NCI-H1694 treated with DMSO at 0.1 percent for 48 hours (cell line): ENCODE results near the gene TFR2.
A peak's percentile ranks its signal among the peaks of the same experiment; 100 is the strongest.

ENCODE experiments used
- DNase-seq: peaks from one replicate; lab custom pipeline; 2025; lab: John Stamatoyannopoulos, UW

The TFR2 gene

DNA sequence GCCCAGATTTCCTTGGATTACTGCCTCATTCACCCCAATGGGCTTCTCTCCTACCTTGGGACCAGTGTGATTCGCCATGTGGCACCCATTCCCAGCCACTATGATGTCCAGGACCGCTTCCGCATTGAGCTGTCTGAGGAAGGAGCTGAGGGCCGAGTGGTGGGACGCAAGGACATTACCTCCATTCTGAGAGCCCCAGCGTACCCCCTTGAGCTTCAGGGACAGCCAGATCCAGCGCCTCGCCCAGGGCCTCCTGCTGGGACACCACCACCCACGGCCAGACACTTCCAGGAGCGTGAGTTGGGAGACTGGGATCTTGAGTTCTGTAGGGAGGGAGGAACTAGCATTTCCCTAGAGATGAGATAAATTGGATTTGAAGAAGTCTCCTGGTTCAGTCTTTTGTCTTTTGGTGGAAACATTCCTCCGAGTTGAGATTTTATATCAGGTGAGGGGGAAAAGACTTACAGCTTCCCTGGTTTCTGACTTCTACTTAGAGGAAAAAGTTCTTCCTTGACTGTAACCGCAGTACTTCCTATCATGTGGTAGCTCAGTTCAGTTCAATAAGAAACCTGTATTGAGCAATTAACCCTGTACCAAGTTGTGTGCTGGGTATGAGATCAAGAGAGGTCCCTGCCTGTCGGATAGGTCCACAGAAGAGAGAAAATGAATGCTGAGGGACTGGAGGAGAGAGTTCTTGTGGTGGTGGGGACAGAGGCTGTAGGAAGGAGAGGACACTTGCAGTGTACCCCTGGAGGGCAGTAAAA lies 27.8 kb downstream of the TFR2 start:
- DNase-seq, result no peak

DNA sequence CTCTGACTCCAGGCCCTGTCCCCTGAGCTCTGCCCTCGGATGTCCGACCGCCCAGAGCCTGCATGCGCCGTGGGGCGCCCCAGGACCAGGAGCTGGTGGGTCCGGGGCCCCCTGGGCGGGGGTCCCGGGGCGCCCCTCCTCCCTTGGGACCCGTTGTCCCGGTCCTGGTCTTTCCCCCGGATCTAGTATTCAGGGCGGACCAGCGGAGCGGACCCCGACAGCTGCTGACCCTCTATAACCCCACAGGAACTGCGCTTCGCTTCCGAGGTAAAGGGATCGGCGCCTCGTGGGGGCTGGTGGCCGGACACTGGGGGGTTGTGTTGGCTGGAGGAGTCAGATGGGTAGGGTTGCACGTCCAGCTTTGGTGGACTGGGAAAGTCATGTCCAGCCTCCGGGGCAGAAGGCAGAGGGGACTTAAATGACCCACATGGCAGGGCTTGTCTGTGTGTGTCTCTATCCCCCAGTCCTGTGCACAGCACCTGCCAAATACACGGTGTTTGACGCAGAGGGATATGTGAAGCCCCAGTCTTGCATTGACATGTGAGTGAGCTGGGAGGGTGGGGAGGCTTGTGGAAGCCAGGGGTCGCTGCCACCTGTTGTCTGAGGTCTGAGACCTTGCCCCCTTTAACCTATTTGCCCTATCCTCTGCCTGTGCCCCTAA lies 28.5 kb downstream of the TFR2 start:
- no peak for DNase-seq

DNA sequence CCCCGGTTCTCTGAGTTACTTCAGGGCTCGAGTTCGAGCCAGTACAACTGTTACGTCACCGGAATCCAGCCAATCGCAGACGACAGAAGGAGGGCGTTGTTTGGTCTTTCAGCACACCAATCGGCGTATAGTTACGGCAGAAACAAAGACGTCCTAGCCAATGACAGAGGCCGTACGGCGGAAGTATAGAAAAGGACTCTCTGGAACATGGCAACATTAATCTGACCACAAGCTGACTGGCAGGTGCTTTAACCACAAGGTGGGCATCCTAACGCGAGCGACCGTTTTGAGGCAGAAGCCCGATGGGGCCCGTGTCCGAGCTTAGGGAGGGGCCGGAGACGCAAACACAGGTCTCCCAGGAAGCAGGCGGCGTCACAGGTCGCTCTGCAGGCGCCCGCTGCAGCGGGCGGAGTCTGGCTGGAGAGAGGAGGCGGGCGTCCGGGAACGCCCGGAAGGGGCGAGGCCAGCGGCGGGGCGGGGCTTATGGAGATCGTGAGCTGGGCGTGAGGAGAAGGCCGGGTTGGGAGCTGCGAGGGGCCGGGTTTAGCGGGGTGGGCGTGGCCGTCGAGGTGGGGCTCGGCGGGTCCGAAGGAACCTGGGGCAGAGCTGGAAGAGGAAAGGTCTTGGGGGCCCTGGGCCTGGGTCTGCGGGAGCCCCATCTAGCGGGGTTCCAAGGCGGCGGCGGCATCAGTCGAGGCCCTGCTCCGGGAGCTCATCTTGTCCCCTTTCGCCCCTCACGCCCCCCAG lies 29.2 kb downstream of the TFR2 start, which contains the start of gene MOSPD3:
Gene MOSPD3 (plus strand): TSS at position 558 of the 747 bp plus-strand sequence. CDS start 252 bp downstream, outside the sequence.
- peak; percentile 99 for DNase-seq

DNA sequence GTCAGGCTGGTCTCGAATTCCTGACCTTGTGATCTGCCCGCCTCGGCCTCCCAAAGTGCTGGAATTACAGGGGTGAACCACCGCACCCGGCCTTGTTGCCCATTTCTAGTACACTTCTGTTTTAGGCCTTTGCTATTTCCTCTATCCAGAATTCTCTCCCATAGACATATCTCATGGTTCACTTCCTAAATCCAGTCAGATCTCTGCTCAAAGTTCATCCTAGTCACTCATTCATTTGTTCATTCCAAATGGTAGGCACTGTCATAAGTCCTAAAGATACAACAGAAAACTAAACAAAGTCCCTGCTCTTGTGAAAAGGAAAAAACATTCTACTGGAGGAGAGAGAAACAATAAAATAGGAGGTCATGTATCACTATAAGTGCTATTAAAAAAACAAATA lies 31.4 kb downstream of the TFR2 start:
- DNase-seq, result no peak

DNA sequence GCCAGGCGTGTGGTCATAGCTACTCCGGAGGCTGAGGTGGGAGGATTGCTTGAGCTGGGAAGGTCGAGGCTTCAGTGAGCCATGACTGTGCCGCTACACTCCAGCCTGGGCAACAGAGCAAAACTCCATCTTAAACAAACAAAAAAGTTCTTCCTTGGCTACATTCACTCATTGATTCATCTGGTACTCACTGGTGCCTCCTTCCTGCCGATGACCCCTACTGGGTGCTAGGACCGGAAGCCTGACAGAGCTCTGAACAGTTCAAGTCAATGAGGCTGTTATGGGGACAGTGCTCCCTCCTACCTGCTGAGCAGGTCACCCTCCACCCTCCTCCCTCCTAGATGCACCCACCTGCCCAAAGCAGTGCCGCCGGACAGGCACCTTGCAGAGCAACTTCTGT lies 34.2 kb downstream of the TFR2 start:
- DNase-seq, result no peak

DNA sequence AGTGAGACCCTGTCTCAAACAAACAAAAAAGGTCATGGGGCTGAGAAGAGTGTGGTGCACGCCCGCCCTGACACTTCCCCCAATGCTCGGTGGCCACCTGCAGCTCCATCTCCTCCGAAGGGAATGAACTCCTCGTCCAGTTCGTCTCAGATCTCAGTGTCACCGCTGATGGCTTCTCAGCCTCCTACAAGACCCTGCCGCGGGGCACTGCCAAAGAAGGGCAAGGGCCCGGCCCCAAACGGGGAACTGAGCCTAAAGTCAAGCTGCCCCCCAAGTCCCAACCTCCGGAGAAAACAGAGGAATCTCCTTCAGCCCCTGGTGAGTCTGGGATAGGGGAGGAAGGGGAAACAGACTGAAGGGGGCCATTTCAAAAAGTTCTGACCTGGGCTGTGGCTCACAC lies 35.0 kb downstream of the TFR2 start:
- no peak for DNase-seq

DNA sequence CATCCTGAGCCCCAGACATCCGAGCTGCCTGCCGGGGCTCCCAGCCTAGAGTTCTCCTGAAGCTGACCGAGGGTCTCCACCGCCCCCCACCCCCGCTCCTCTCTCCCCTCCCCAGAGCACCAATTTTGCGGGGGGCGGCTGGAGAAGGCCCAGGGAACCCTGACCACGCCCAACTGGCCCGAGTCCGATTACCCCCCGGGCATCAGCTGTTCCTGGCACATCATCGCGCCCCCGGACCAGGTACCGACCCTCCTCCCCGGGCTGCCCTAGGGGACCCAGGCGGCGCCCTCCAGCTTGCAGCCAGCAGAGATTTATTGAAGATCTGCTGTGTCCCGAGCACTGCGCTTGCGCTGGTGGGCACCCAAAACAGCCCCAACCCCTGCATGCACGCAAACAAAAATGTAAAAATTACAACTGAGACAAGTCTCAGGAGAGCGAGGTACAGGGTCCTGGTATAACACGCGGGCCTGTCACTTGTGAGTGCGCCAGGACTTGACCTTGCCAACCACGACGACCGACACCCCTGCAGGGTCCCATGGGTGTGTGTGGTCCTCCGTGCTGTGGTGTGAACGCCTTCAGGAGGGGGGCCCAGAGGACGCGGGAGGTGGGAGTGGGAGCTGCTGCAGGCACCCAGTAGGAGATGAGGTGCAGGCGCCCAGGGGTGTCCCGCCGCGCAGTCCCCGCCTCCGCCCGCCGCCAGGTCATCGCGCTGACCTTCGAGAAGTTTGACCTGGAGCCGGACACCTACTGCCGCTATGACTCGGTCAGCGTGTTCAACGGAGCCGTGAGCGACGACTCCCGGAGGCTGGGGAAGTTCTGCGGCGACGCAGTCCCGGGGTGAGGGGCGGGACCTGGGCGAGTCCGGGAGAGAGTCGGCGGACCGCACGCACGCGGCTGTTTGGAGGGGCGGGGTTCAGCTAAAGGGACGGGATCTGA lies 36.1 kb downstream of the TFR2 start:
- DNase-seq, result no peak

DNA sequence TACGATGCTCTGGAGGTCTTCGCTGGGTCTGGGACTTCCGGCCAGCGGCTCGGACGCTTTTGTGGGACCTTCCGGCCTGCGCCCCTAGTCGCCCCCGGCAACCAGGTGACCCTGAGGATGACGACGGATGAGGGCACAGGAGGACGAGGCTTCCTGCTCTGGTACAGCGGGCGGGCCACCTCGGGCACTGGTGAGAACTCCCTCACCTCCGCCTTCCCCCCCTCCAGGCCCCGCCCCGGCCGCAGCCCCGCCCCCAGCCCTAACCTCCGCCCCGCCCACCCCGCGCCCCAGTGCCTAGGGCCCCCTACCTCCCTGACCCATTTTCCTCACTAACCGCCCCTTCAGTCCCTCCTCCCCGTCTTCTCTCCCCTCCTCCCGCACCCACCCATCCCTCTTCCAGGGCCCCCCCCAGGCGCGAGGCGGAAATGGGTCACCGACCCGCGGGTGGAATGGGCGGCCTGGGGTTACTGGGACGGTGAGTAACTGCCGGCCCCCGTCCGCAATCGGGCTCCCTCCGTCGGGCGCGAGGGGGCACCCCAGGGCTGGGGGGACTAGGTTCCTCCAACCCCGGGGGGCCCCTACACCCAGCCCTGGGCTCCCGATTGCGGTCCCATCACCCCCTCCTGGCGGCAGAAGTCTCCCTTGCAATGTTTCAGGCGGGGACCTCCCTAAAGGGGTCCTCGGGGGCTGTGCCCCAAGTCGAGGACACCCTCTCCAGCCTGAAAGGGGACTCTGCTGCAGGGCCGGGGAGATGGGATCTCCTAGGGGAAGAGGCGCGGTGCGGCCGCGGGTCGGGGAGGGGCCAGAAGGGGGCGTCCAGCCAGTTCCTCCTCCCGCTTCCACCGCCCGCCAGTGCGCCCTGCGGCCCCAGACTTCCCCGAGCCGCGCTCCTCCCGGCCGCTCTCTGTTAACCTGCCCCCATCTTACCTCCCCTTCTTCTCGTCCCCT lies 37.0 kb downstream of the TFR2 start:
- peak; percentile 25 for DNase-seq

DNA sequence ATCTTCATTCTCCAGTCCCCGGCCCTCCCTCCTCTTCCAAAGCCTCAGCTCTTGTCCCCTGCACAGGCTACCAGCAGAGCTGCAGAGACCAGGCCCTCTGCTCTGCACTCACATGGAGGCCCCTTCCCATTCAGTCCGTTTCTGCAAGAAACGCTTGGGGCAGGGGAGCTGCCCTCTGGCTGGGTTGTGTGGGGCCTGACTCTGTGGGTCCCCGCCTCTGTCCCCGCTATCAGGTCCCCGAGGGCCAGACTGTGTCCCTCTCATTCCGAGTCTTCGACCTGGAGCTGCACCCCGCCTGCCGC lies 37.7 kb downstream of the TFR2 start:
- no peak for DNase-seq

DNA sequence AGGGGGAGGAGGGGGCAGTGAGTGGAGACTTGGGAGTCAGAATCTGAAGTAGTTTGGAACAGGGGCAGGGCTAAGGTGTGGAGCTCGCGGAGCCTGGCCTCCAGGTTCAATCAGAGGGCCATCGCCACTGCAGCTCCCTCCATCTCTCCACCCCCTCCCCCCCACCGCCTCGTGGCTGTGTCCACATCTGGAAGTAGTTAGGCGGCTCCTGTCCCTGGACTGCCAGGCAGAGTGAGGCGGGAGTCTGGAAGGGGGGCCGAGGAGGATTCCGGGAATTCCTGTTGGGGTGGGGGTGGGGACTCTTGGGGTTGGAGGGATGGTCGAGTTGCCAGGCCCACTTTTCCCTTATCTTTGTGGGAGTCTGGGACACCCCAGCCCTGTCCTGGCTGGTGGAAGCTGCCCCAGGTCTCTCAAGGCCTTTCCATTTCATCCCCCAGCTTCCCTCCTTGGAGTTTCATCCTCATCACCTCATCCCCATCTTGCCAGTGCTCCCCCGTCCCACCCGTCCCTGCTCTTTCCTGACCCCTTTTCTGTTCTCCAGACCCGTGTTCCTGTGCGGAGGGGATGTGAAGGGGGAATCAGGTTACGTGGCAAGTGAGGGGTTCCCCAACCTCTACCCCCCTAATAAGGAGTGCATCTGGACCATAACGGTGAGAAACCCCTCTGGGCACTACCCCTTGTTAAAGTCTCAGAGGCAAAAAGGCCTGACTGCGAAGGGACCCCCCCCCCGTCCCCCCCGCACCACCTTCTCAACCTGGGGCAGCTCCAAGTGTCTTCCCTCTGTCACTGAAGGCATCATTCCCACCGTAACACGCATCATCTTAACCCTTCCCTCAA lies 38.2 kb downstream of the TFR2 start:
- DNase-seq, result no peak

DNA sequence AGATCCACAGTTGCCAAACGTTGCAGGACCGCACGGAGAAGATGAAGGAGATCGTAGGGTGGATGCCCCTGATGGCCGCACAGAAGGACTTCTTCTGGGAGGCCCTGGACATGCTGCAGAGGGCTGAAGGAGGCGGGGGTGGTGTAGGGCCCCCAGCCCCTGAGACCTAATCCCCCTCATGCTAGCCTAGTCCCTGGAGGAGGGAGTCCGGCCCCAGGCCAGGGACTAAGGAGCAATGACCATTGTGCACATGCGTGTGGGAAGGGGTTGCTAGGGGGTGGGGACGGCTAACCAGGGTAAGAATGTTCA lies 40.7 kb downstream of the TFR2 start:
- no peak for DNase-seq

DNA sequence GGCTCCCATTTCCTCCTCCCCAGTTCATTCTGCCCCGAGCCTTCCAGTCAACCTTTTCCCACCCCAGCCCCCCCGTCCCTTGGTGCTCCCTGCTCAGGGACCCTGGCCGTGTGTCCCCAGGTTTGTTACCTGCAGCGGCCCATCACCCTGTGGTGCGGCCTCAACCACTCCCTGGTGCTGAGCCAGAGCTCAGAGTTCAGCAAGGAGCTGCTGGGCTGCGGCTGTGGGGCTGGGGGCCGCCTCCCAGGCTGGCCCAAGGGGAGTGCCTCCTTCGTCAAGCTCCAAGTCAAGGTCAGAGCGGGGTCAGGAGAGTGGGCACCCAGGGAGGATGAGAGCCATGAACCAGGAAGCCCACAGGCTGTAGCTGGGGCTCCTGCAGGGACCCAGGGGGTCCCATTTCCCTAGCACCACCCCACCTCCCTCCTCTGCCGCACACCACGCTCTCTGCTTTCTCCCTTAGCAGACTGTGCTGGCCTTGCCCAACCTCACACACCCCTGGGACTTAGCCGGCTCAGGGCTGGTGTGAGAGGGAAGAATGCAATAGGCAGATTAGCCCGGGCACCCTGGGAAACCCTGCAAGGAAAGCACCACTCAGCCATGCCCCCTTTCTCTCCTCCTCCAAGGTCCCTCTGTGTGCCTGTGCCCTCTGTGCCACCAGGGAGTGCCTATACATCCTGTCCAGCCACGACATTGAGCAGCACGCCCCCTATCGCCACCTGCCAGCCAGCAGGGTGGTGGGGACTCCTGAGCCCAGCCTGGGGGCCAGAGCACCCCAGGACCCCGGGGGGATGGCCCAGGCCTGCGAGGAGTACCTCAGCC lies 41.2 kb downstream of the TFR2 start:
- no peak for DNase-seq

DNA sequence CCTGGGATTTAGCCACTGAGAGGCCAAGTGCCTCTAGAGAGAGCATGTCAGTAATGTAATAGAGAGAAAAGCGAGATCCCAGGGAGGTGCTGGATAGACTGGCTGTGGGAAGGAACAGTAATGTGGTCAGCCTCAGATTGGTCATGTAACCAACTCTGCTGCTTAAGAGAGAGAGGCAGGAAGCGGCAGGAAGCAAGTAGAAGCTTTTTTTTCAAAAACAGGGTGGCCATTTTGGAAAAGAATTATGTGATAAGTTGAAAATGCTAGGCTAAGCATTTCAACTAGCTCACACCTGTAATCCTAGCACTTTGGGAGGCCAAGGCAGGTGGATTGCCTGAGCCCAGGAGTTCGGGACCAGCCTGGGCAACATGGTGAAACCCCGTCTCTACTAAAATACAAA lies 42.9 kb downstream of the TFR2 start:
- DNase-seq, result no peak

DNA sequence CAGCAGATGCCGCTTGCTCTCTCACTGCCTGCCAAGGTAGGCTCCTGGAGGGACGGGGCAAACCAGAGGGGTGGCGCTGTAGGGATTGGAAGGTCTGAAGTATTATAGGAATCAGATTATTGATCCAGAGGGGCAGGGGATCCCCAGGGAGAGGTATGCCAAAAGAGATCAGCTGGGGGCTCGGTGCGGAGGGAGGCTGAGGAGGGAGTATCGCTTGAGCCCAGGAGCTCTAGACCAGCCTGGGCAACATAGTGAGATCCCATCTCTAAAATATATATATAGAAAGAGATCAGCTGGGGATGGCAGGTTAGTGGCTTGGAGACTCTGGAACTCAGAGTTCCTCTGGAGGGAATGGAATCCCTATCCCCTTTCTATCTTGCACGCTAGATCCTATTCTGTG lies 46.2 kb downstream of the TFR2 start:
- DNase-seq, result no peak

DNA sequence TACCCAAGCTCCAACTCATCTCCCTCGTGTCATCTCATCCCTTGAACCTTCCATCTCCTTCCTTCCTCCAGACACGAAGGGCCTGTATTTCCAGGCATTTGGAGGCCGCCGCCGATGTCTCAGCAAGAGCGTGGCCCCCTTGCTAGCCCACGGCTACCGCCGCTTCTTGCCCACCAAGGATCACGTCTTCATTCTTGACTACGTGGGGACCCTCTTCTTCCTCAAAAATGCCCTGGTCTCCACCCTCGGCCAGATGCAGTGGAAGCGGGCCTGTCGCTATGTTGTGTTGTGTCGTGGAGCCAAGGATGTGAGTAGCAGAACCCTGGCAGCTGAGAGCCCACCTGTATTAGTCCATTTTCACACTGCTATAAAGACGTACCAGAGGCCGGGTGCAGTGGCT lies 49.8 kb downstream of the TFR2 start:
- DNase-seq, result no peak

DNA sequence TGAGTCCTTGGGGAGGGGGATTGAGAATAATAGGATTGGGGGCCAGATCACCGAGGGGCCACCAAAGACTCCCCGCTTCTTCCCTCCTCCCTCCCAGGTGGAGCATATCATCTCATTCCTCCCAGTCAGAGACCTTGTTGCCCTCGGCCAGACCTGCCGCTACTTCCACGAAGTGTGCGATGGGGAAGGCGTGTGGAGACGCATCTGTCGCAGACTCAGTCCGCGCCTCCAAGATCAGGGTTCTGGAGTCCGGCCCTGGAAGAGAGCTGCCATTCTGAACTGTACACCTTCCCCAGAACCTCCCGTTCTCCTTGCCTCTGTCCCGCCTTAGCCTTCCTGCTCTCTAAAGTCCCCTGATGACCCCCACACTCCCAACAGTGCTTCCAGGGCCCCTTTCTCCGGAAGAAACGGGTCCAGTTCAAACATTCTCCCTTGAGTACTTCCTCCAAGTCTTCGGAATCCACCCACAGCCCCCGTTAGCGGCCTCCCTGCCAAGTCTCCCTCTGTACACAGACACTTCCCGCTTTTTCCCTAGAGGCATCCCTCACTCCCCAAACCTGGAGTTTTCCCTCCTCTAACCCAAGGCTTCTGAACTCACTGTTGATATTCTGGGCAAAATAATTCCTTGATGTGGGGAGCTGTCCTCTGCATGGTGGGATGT lies 51.1 kb downstream of the TFR2 start:
- no peak for DNase-seq

DNA sequence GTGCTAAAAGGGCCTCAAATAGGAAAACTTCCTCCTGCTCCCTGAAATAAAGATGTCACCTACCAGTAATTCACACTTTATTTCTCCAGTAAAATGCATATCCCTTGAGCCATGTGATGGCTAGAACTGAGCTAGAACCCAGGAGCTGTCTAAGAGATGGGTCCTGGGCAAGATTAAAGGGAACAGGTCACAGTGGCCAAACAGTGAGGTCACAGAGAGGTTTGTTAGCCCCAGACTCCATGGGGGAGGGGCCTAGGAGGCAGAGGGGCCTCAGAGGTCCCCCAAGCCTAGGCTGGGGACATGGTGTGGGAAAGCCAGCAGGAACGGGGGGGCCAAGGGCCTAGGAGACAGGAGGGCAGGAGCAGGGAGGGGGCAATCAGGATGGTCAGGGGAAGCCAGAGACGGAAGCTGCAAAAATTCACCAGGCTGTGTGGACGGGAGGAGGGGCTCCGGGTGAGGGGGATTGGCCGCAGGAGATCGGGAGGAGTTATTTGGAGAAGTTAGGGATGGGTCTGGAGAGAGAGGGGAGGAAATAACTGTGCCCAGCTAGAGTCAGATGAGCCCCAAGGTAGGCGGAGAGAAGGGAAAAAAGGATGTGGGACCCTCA lies 51.9 kb downstream of the TFR2 start:
- DNase-seq, result no peak

DNA sequence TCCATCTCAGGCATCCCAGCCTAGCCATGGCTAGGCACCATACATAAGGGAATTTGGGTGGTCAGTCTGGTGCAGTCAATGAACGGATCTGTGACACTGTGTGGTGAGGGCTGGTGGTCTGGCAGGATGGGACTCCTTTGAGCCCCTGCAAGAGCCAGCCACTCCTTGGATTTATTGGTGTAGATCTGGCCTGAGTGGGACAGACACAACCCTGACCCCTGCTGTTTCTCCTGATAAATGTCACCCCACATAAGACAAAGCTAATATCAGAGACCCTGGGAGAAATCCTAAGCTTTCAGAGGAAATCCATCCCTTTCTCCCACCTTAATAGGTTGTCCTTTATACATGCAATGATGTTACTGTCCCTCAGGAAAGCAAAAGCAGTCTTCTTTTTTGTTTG lies 52.9 kb downstream of the TFR2 start:
- no peak for DNase-seq
